ENCODE results near the gene TM2D3. TPM values are rescaled to one million over a fixed set of nuclear protein-coding genes. Genes with fewer than 3 reads are reported as not detected.
"Not testable (repeated sequence)": the region's sequence is repeated elsewhere in the genome, so short reads cannot be mapped to it uniquely, and the experiment has no call there.

TM2D3 gene
- total and polyA plus RNA-seq, 2 of the 8 experiments (the other 6 are each of a cell fraction or from before 2014, with no cell fraction given) = 26.4 to 28.0 TPM

DNA sequence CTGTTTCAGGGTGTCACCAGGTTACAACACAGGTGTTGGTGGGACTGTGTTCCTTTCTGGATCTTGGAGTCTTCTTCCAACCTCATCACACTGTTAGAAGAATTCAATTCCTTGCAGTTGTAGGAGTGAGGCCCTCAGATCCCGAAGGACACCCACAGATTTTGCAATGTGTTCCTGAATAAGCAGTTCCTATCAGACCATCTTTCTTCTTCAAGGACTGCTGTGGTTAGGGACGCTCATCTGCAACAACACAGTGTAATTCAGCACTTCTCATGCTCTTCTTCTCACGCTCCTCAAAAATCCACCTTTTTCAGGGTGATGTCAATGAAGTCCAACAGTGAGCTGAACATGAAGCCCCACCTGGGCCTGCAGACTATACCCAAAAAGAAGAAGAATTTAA lies 18.8 kb downstream of the TM2D3 start (continued):
- no peak for TF ChIP-seq TAF7 (optimal IDR thresholded peaks at IDR 0.05; ENCODE audit: borderline replicate concordance, low read depth, low read length)
- no peak for TF ChIP-seq KDM1A (IDR thresholded peaks at IDR 0.05; ENCODE audit: borderline replicate concordance, low read length)
- no peak for TF ChIP-seq POLR2AphosphoS5 (IDR thresholded peaks at IDR 0.05; ENCODE audit: low read depth, low read length)
- TF ChIP-seq YY1 (IDR thresholded peaks at IDR 0.05; ENCODE audit: low read depth, low read length) = no peak

- H3K79me2 ChIP-seq (ENCODE audit: control insufficient read depth in 1 of 2, insufficient read depth in 2 of 2, low read length in 2 of 2); H3K36me3 ChIP-seq (ENCODE audit: control insufficient read depth in 2 of 4, insufficient read depth in 4 of 4, low read length in 3 of 4); H3K4ac ChIP-seq (replicated peaks; ENCODE audit: insufficient read length, low read depth, low read length); H3K23me2 ChIP-seq (ENCODE audit: low read depth, low read length); H2BK5ac ChIP-seq (ENCODE audit: low read depth, low read length); H3K4me3 ChIP-seq (ENCODE audit: extremely low read depth in 1 of 4, insufficient read depth in 2 of 4, low read depth in 3 of 4, low read length in 4 of 4); H4K5ac ChIP-seq (ENCODE audit: insufficient read length, low read depth, low read length); H4K91ac ChIP-seq (replicated peaks; ENCODE audit: insufficient read length, low read length); H3K56ac ChIP-seq (replicated peaks; ENCODE audit: insufficient read length, low read depth, low read length); H3K23ac ChIP-seq (ENCODE audit: insufficient read length); H4K20me1 ChIP-seq (replicated peaks in 1 of 2; ENCODE audit: control insufficient read depth in 1 of 2, insufficient read depth in 2 of 2, low read length in 2 of 2); H3K27ac ChIP-seq (ENCODE audit: low read depth, low read length); H2BK12ac ChIP-seq (ENCODE audit: low read depth, low read length); H3K18ac ChIP-seq (ENCODE audit: extremely low read depth, low read length); H3K79me1 ChIP-seq (ENCODE audit: low read depth, low read length); H2BK20ac ChIP-seq (ENCODE audit: low read length); H3K14ac ChIP-seq (ENCODE audit: insufficient read length); H2BK120ac ChIP-seq (replicated peaks; ENCODE audit: low read depth, low read length); H2AK5ac ChIP-seq (ENCODE audit: low read depth, low read length); H3K27me3 ChIP-seq (replicated peaks in 1 of 4; ENCODE audit: control insufficient read depth in 3 of 4, extremely low read depth in 1 of 4, insufficient read depth in 3 of 4, low read length in 3 of 4); H3K4me2 ChIP-seq (ENCODE audit: insufficient read depth in 1 of 2, low read depth in 2 of 2, low read length in 2 of 2); H2BK15ac ChIP-seq (ENCODE audit: low read length); POLR2A ChIA-PET (ENCODE audit: partially characterized antibody); H3K9ac ChIP-seq (replicated peaks in 1 of 4; ENCODE audit: extremely low read depth in 1 of 4, low read depth in 3 of 4, low read length in 3 of 4); CTCF ChIA-PET (ENCODE audit: partially characterized antibody); H2AFZ ChIP-seq (ENCODE audit: low read length); H3K4me1 ChIP-seq (replicated peaks in 1 of 4; ENCODE audit: control insufficient read depth in 3 of 4, insufficient read depth in 4 of 4, low read length in 3 of 4); FAIRE-seq; H4K8ac ChIP-seq (ENCODE audit: extremely low read depth, insufficient read depth, low read length); DNase-seq (ENCODE audit: low read depth in 1 of 2, low spot score in 2 of 2): not testable (repeated sequence)
- peaks cover 14% of the 10 kb centered on the region in 2 experiments; a peak in 3 of 4 replicates for H3K9me3 ChIP-seq (ENCODE audit: insufficient read depth in 2 of 2, low read depth in 1 of 2, low read length in 1 of 2)
- WGBS, 2 experiments (ENCODE audit: extremely low coverage in 1 of 2, insufficient coverage in 1 of 2, insufficient read length in 1 of 2, insufficient replicate concordance in 2 of 2, low coverage in 1 of 2, low lambda C conversion rate in 2 of 2, missing lambda C conversion rate in 1 of 2) = 88% methylated on average over 7 of the region's 15 CpGs; no CpG with 5 or more reads in 1 of the 2 experiments
Observed at GRCh38 chr15:101626729-101627128, 25.5 kb downstream of the TM2D3 start.
